H9 (cell line): Measurements from ENCODE around the gene ELOVL3. TPM values are rescaled to one million over a fixed set of nuclear protein-coding genes. Genes with fewer than 3 reads are reported as not detected.

Source experiments
- DNase-seq: peaks from one replicate; pipeline ENCODE4 v3.0.0-alpha.2; 2017
- H2AFZ ChIP-seq: one replicate; pipeline ENCODE4 v1.6.1; 2013; ENCODE audit warnings: mild to moderate bottlenecking, low read length, control low read depth, moderate library complexity
- H2AK5ac ChIP-seq: 2 replicates; pipeline ENCODE4 v1.6.1; 2013; ENCODE audit warnings: low read length, control low read depth, mixed read lengths; ENCODE audit not compliant: insufficient read length
- H2BK120ac ChIP-seq: one replicate; pipeline ENCODE4 v1.6.1; 2013; ENCODE audit warnings: low read depth, mild to moderate bottlenecking, low read length, control low read depth, inconsistent platforms; ENCODE audit not compliant: poor library complexity, severe bottlenecking
- H2BK12ac ChIP-seq: 2 replicates; pipeline ENCODE4 v1.6.1; 2013; ENCODE audit warnings: low read length, control low read depth, mixed read lengths, low read depth; ENCODE audit not compliant: insufficient read length
- H2BK15ac ChIP-seq: 2 replicates; pipeline ENCODE4 v1.6.1; 2013; ENCODE audit warnings: low read depth, low read length, control low read depth
- H2BK20ac ChIP-seq: one replicate; pipeline ENCODE4 v1.6.1; 2013; ENCODE audit warnings: low read depth, mild to moderate bottlenecking, low read length, control low read depth, inconsistent platforms; ENCODE audit not compliant: poor library complexity, severe bottlenecking
- H2BK5ac ChIP-seq: 2 replicates; pipeline ENCODE4 v1.6.1; 2013; ENCODE audit warnings: low read length, control low read depth, mixed read lengths; ENCODE audit not compliant: insufficient read length
- H3K14ac ChIP-seq: 2 replicates; pipeline ENCODE4 v1.6.1; 2013; ENCODE audit warnings: low read length, control low read depth; ENCODE audit not compliant: insufficient read depth
- H3K18ac ChIP-seq: 2 replicates; pipeline ENCODE4 v1.6.1; 2013; ENCODE audit warnings: low read depth, mild to moderate bottlenecking, mixed read lengths, low read length, control low read depth; ENCODE audit not compliant: insufficient read length
- H3K23ac ChIP-seq: 2 replicates; pipeline ENCODE4 v1.6.1; 2013; ENCODE audit warnings: low read length, control low read depth, mixed read lengths, low read depth; ENCODE audit not compliant: insufficient read length
- H3K23me2 ChIP-seq: 2 replicates; pipeline ENCODE4 v1.6.1; 2013; ENCODE audit warnings: low read depth, mild to moderate bottlenecking, mixed read lengths, low read length, control low read depth; ENCODE audit not compliant: insufficient read length, poor library complexity, severe bottlenecking
- H3K27ac ChIP-seq: 2 replicates; pipeline ENCODE4 v1.5.1; 2013; ENCODE audit warnings: low read length, control low read depth, mixed read lengths, low read depth; ENCODE audit not compliant: insufficient read length
- H3K27me3 ChIP-seq: 2 replicates; pipeline ENCODE4 v1.6.1; 2013; ENCODE audit warnings: low read length, control low read depth, inconsistent platforms; ENCODE audit not compliant: insufficient read depth
- H3K4ac ChIP-seq: 2 replicates; pipeline ENCODE4 v1.6.1; 2013; ENCODE audit warnings: low read depth, mild to moderate bottlenecking, control low read depth, inconsistent platforms, low read length, moderate library complexity
- H3K4me1 ChIP-seq: 2 replicates; pipeline ENCODE4 v1.6.1; 2013; ENCODE audit warnings: low read length, control low read depth, inconsistent platforms; ENCODE audit not compliant: insufficient read depth
- H3K4me2 ChIP-seq: 2 replicates; pipeline ENCODE4 v1.6.1; 2013; ENCODE audit warnings: low read length, control low read depth, mixed read lengths; ENCODE audit not compliant: insufficient read length, insufficient read depth
- H3K56ac ChIP-seq: 2 replicates; pipeline ENCODE4 v1.6.1; 2013; ENCODE audit warnings: low read depth, mild to moderate bottlenecking, mixed read lengths, low read length, control low read depth; ENCODE audit not compliant: insufficient read length
- H3K79me1 ChIP-seq: 2 replicates; pipeline ENCODE4 v1.6.1; 2013; ENCODE audit warnings: low read depth, mild to moderate bottlenecking, moderate library complexity, low read length, control low read depth, inconsistent platforms; ENCODE audit not compliant: insufficient read depth, poor library complexity, severe bottlenecking
- H3K79me2 ChIP-seq: 2 replicates; pipeline ENCODE4 v1.6.1; 2013; ENCODE audit warnings: low read length, control low read depth, inconsistent platforms; ENCODE audit not compliant: insufficient read depth
- H3K9ac ChIP-seq: 2 replicates; pipeline ENCODE4 v1.6.1; 2013; ENCODE audit warnings: low read length, control low read depth, mixed read lengths; ENCODE audit not compliant: insufficient read length; ENCODE audit errors: extremely low read depth
- H3K9me3 ChIP-seq: one replicate; pipeline ENCODE4 v1.6.1; 2013; ENCODE audit warnings: low read depth, low read length, inconsistent platforms; ENCODE audit not compliant: control insufficient read depth
- H3T11ph ChIP-seq: one replicate; pipeline ENCODE4 v1.6.1; 2013; ENCODE audit warnings: mild to moderate bottlenecking, low read length, control low read depth, inconsistent platforms
- H4K20me1 ChIP-seq: one replicate; pipeline ENCODE4 v1.6.1; 2013; ENCODE audit not compliant: control insufficient read depth, insufficient read length, insufficient read depth
- H4K5ac ChIP-seq: 2 replicates; pipeline ENCODE4 v1.6.1; 2013; ENCODE audit warnings: low read depth, mild to moderate bottlenecking, mixed read lengths, low read length, control low read depth; ENCODE audit not compliant: insufficient read length
- H4K8ac ChIP-seq: replicated peaks from 2 replicates; pipeline ENCODE4 v1.6.1; 2013; ENCODE audit warnings: low read length, control low read depth, mixed read lengths, low read depth; ENCODE audit not compliant: insufficient read length
- H4K91ac ChIP-seq: 2 replicates; pipeline ENCODE4 v1.6.1; 2013; ENCODE audit warnings: low read depth, mild to moderate bottlenecking, moderate library complexity, mixed read lengths, low read length, control low read depth; ENCODE audit not compliant: insufficient read length
- H3K27ac Mint-ChIP-seq, 3 experiments: 2 replicates in 2 of 3; 3 replicates in 1 of 3; pipeline ENCODE4 v1.8.0; 2020 to 2021; ENCODE audit warnings: mixed read lengths in 3 of 3, mild to moderate bottlenecking in 1 of 3, moderate library complexity in 1 of 3
- H3K27me3 Mint-ChIP-seq: 2 replicates; pipeline ENCODE4 v1.8.0; 2021; ENCODE audit warnings: low read depth, mild to moderate bottlenecking, moderate library complexity, mixed read lengths
- H3K36me3 Mint-ChIP-seq, 3 experiments: 2 replicates in 2 of 3; 3 replicates in 1 of 3; pipeline ENCODE4 v1.8.0; 2020 to 2021; ENCODE audit warnings: low read depth in 3 of 3, mixed read lengths in 3 of 3; ENCODE audit not compliant: insufficient read depth in 1 of 3
- H3K4me1 Mint-ChIP-seq, 2 experiments: 2 replicates each; pipeline ENCODE4 v1.8.0; 2020; ENCODE audit warnings: mixed read lengths in 2 of 2
- H3K4me3 Mint-ChIP-seq, 2 experiments: 2 replicates in 1 of 2; 3 replicates in 1 of 2; pipeline ENCODE4 v1.8.0; 2020 to 2021; ENCODE audit warnings: mild to moderate bottlenecking in 2 of 2, mixed read lengths in 2 of 2, moderate library complexity in 1 of 2
- H3K9me3 Mint-ChIP-seq, 2 experiments: 2 replicates in 1 of 2; 3 replicates in 1 of 2; pipeline ENCODE4 v1.8.0; 2020; ENCODE audit warnings: mild to moderate bottlenecking in 2 of 2, mixed read lengths in 2 of 2, moderate library complexity in 1 of 2
- CTCF ChIP-seq: fragments of 200-600 bp; sonication (generic); conservative IDR thresholded peaks from 3 replicates; pipeline ENCODE4 v1.8.0; 2021; ENCODE audit warnings: antibody characterized with exemption, mild to moderate bottlenecking
- WGBS: extraction: QIAGEN DNeasy Blood & Tissue Kit; methylation state at CpG from one replicate; pipeline ENCODE4 v1.1.7; 2013; ENCODE audit warnings: missing lambda C conversion rate, low lambda C conversion rate, mixed read lengths; ENCODE audit not compliant: insufficient read length; ENCODE audit errors: extremely low coverage; 5-methylcytosine and 5-hydroxymethylcytosine counted together
- total RNA-seq: library from RNA; stranded (reverse); gene quantifications from 2 replicates; pipeline ENCODE4 v1.2.1, GENCODE V29; 2021

ELOVL3 gene
- total RNA-seq, 1 experiment from 2014 or later: not detected

DNA sequence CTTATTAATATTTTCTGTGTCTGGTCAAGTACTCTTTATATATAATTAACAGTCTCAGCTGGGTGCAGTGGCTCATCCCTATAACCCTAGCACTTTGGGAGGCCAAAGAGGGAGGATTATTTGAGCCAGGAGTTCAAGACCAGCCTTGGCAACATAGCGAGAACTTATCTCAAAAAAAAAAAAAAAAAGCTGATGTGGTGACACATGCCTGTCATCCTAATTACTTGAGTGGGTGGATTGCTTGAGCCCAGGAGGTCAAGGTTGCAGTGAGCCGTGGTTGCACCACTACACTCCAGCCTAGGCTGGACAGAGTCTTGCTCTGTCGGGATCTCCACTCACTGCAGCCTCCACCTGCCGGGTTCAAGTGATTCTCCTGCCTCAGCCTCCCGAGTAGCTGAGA lies 6.7 kb upstream of the ELOVL3 start:
- no CpG with 5 or more reads among the region's 5 CpGs for WGBS
- H3K9me3 Mint-ChIP-seq: peaks cover 0 to 1% of the 10 kb centered on the region in 2 experiments; a peak in 1 of 5 replicates

More for the DNA sequence above, 6.7 kb upstream of the ELOVL3 start:
- Histone ChIP-seq H3K79me2 (no peaks in the 10 kb centered on the region), H4K8ac (no peak overlapping the region), H2BK15ac (no peak overlapping the region), H2BK120ac (no peak overlapping the region), H4K5ac (no peak overlapping the region), H3K9ac (no peak overlapping the region), H3T11ph (no peak overlapping the region), H3K9me3 (no peaks in the 10 kb centered on the region), H2BK5ac (no peak overlapping the region), H3K18ac (no peak overlapping the region), H3K14ac (no peak overlapping the region), H3K4me2 (no peak overlapping the region), H2AK5ac (no peak overlapping the region), H3K23me2 (no peaks in the 10 kb centered on the region), H3K4me1 (no peaks in the 10 kb centered on the region), H2BK20ac (no peak overlapping the region), H2BK12ac (no peak overlapping the region), H3K4ac (no peak overlapping the region), H3K23ac (no peak overlapping the region), H3K27me3 (no peaks in the 10 kb centered on the region), H3K56ac (no peak overlapping the region), H4K91ac (no peak overlapping the region), H3K27ac (no peak overlapping the region), H2AFZ (no peak overlapping the region), H3K79me1 (no peaks in the 10 kb centered on the region), H4K20me1 (no peaks in the 10 kb centered on the region)
- Mint-ChIP-seq H3K27ac (no peak overlapping the region), H3K36me3 (no peaks in the 10 kb centered on the region), H3K4me3 (no peak overlapping the region), H3K27me3 (peaks cover 44% of the 10 kb centered on the region), H3K4me1 (no peaks in the 10 kb centered on the region)
- TF ChIP-seq CTCF: no peak
- DNase-seq: no peak
